Heart left ventricle (tissue), 13 donors: ENCODE results near the gene ACTA1.

Experiments
- CTCF ChIP-seq, 12 donors: fragments of 200-600 bp; sonication (generic) in 4 of 12; IDR thresholded peaks; one replicate each; pipeline versions ENCODE4 v1.5.0 to v1.8.0; 2018 to 2022; ENCODE audit warnings: antibody characterized with exemption in 12 of 12, mild to moderate bottlenecking in 5 of 12
- POLR2A ChIP-seq, 2 donors: fragments of 450-650 bp; IDR thresholded peaks; one replicate each; pipeline ENCODE4 v1.6.1; 2017; ENCODE audit warnings: antibody characterized with exemption in 2 of 2, mild to moderate bottlenecking in 2 of 2, moderate library complexity in 2 of 2
- donor health status: ischemic (EF 13 %, LVEDD 7.1; RV severe dilation, severe dysfunction).
- donor health status: DM: no; HTN: yes; CAD: no.
- donor health status: DM: no; HTN: no; CAD: no.
- donor health status: ischemic (EF 25% LVEDD 6.9; RV normal size, moderate dysfunction).
- donor health status: ischemic (EF 25% LVEDD 5.7; RV mildly dilated, moderate dysfunction).
- donor health status: ischemic (EF 35%, LVEDD 5.7; RV mildly dilated, moderate dysfunction).
- donor health status: nonischemic (EF 11% LVEDD 7.7; RV severe dilation, severe dysfunction).
- donor health status: DM: yes; HTN: yes; CAD: no.
- donor health status: PGD.
- donor health status: ischemic (EF 29% LVEDD 5.4; RV normal size, mild dysfunction).
- donor health status: nonischemic (EF 23%, LVEDD 6.1; RV moderate dilation, normal function).

DNA sequence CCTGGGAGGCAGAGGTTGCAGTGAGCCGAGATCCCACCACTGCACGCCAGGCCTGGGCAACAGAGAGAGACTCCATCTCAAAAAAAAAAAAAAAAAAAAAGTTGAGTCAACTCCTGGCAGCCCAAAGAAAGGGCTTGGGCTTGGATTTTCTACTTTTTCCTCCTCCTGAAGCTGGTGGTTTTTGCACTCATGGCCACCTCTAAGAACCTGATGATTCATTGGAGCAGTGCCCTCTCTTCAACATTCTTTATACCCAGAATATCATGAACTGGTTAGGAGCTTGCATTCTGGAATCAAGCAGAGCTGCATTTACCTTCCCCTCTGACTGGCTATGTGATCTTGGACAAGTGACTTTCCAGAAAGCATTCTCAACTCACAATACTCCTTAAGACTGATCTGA is 3.5 kb upstream of the ACTA1 start:
- no peak for TF ChIP-seq CTCF (IDR thresholded peaks at IDR 0.05)
- TF ChIP-seq POLR2A (IDR thresholded peaks at IDR 0.05) = no peak
